ENCODE measurements around the gene FCHSD1.

The FCHSD1 gene

DNA sequence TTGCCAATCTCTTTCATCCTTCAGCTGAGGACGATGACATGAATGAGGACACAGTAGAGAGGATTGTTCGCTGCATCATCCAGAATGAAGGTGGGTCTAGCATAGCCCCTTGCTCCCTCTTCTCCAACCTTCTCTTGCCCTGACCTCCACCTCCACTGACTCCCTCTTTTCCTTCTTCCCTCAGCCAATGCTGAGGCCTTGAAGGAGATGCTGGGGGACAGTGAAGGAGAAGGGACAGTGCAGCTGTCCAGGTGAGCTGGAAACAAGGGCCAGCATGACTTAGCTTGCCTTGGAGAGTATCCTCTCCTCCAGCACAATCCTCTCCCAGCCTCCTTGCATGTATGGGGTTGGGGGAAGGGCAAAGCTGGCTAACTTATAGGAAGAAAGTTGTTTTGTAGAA lies 12.4 kb downstream of the FCHSD1 start:
- no peak for TF ChIP-seq CTCF (conservative IDR thresholded peaks at IDR 0.05; ENCODE audit: control insufficient read depth, insufficient read depth, low read depth, low read length)
- H3K4me3 ChIP-seq (ENCODE audit: control insufficient read depth, low read depth, low read length): no peak overlapping the region
- DNase-seq (ENCODE audit: low read depth): no peak

DNA sequence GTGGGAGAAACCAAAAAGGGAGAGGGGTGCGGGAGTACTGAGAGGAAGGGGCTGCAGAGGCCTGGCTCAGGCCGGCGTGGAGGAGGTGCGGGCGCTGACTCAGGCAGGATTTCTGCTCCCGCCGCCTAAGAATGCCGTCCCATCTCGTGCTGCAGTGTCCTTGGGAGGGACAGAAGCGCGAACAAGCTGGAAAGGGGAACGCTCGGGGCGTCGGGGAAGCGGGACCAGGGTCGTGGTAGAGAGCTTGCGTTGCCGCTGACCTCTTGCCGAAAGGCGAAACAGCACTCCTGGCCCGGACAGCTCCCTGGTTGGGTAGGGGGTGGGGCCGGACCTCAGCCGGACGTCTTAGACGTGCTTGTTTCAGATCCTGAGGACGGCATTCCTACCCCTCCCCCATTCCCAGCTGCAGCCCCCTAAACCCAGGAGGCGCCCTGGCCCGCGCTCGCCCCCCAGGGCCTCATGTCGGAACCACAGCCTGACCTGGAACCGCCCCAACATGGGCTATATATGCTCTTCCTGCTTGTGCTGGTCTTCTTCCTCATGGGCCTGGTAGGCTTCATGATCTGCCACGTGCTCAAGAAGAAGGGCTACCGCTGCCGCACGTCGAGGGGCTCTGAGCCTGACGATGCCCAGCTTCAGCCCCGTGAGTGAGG lies 13.3 kb downstream of the FCHSD1 start:
- peak; percentile 28 for TF ChIP-seq CTCF (conservative IDR thresholded peaks at IDR 0.05; ENCODE audit: control insufficient read depth, insufficient read depth, low read depth, low read length)
- DNase-seq (ENCODE audit: low read depth): peak; percentile 41

DNA sequence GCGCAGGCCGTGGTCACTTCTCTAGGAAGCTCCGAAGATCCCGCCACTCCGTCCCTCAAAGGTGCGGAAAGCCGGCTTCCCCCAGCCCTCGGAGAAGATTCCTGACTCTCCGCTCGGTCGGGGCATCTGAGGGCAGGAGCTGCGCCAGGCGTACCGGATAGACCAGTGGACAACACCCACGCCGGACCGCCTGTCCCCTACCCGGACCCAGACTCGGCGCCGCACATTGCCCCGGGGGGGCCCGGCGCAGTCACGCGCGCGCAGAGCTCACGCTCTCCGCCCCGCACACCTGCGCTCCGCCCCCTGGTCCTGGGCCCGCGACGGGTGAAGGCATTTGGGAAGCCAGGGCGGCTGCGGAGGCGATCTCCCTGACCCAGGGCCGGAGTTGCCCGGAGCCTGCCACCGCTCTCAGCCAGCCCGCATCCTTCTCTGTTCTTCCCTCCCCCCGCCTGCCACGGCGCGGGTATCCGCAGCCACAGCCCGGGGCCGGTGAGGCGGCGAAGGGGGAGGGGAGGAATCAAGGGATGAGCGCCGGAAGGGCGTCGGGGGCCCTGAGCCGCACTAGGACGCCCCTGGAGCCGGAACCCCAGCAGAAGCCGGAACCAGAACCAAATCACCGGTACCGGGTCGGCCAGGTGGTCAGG lies 14.0 kb downstream of the FCHSD1 start:
- no peak for TF ChIP-seq CTCF (conservative IDR thresholded peaks at IDR 0.05; ENCODE audit: control insufficient read depth, insufficient read depth, low read depth, low read length)
- DNase-seq (ENCODE audit: low read depth): no peak
- peak overlapping the region; percentile 92 for H3K4me3 ChIP-seq (ENCODE audit: control insufficient read depth, low read depth, low read length)

More for the DNA sequence above, 13.3 kb downstream of the FCHSD1 start:
- H3K4me3 ChIP-seq (ENCODE audit: control insufficient read depth, low read depth, low read length): peak overlapping the region; percentile 92

GRCh38 chr5:141636413-141637122 lies 14.7 kb downstream of the FCHSD1 start, which contains the start of the genes HDAC3 and RELL2:
TSS of gene HDAC3 (minus strand) at chr5:141636849. CDS start at chr5:141636790, 59 bp downstream.
TSS of gene RELL2 (plus strand) at chr5:141636997. CDS start at chr5:141638226, 1,229 bp downstream.
- no peak for TF ChIP-seq CTCF (conservative IDR thresholded peaks at IDR 0.05; ENCODE audit: control insufficient read depth, insufficient read depth, low read depth, low read length)
- H3K4me3 ChIP-seq (ENCODE audit: control insufficient read depth, low read depth, low read length): peak within 1 kb of the TSS; percentile 92
- DNase-seq (ENCODE audit: low read depth): peak; percentile 80

DNA sequence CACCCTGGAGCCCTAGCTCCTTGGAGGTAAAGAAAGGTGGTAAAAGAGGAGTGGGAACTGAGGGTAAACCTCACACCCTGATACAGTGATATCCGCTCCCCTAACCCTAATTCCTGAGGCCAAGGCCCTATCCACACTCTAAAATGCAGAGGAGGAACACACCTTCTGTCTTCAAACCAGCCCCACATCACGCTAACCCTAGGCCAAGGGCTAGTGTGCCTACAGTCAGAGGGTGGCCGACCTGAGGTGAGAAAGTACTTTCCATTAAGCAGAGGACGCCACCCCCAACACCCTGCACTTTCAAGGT lies 15.2 kb downstream of the FCHSD1 start:
- peak overlapping the region; percentile 92 for H3K4me3 ChIP-seq (ENCODE audit: control insufficient read depth, low read depth, low read length)
- no peak for TF ChIP-seq CTCF (conservative IDR thresholded peaks at IDR 0.05; ENCODE audit: control insufficient read depth, insufficient read depth, low read depth, low read length)
- no peak for DNase-seq (ENCODE audit: low read depth)

GRCh38 chr5:141635646-141636045 lies 15.6 kb downstream of the FCHSD1 start:
- no peak for TF ChIP-seq CTCF (conservative IDR thresholded peaks at IDR 0.05; ENCODE audit: control insufficient read depth, insufficient read depth, low read depth, low read length)
- no peak for DNase-seq (ENCODE audit: low read depth)
- H3K4me3 ChIP-seq (ENCODE audit: control insufficient read depth, low read depth, low read length): peak overlapping the region; percentile 92

Data from fibroblast of mammary gland (primary cell).